Sigmoid colon (tissue), 7 donors: Measurements from ENCODE around the gene SDK1. TPM values are rescaled to one million over a fixed set of nuclear protein-coding genes. Genes with fewer than 3 reads are reported as not detected.

Experiments
- DNase-seq: peaks from one replicate; pipeline ENCODE4 v3.0.0-alpha.2; 2019
- H3K27ac ChIP-seq, 4 donors: fragments of 200-600 bp; sonication (generic); one replicate each; pipeline ENCODE4 v1.5.1; 2016 to 2019; ENCODE audit warnings: mild to moderate bottlenecking in 1 of 4
- H3K27me3 ChIP-seq, 3 donors: fragments of 200-600 bp; sonication (generic); one replicate each; pipeline ENCODE4 v1.5.1; 2019; ENCODE audit warnings: mild to moderate bottlenecking in 1 of 3
- H3K36me3 ChIP-seq, 4 donors: fragments of 200-600 bp; sonication (generic); one replicate each; pipeline ENCODE4 v1.5.1; 2016 to 2019
- H3K4me1 ChIP-seq, 4 donors: fragments of 200-600 bp; sonication (generic); one replicate each; pipeline ENCODE4 v1.5.1; 2017 to 2019
- H3K4me3 ChIP-seq, 4 donors: fragments of 200-600 bp; sonication (generic); one replicate each; pipeline ENCODE4 v1.5.1; 2017 to 2019; ENCODE audit warnings: mild to moderate bottlenecking in 2 of 4, moderate library complexity in 1 of 4
- H3K9me3 ChIP-seq, 4 donors: fragments of 200-600 bp in 3 of 4; sonication (generic) in 3 of 4; one replicate each; pipeline versions ENCODE4 v1.5.1 to v1.6.1; 2013 to 2019
- CTCF ChIP-seq, 4 experiments: fragments of 450-650 bp in 3 of 4; fragments of 200-600 bp in 1 of 4; IDR thresholded peaks; one replicate each; pipeline ENCODE4 v1.5.1; 2016 to 2019; ENCODE audit warnings: antibody characterized with exemption in 4 of 4, mild to moderate bottlenecking in 3 of 4, moderate library complexity in 2 of 4
- EP300 ChIP-seq, 4 donors: sonication (generic); formaldehyde crosslinking; IDR thresholded peaks; one replicate each; pipeline ENCODE4 v1.6.1; 2017; ENCODE audit warnings: antibody characterized with exemption in 4 of 4
- POLR2A ChIP-seq, 2 donors: fragments of 450-650 bp; IDR thresholded peaks; one replicate each; pipeline ENCODE4 v1.6.1; 2016; ENCODE audit warnings: antibody characterized with exemption in 2 of 2, mild to moderate bottlenecking in 2 of 2, moderate library complexity in 2 of 2
- POLR2AphosphoS5 ChIP-seq, 4 donors: sonication (generic); formaldehyde crosslinking; IDR thresholded peaks; one replicate each; pipeline ENCODE4 v1.6.1; 2017; ENCODE audit warnings: antibody characterized with exemption in 4 of 4
- WGBS, 2 donors: extraction: QIAGEN DNeasy Blood & Tissue Kit; methylation state at CpG; one replicate each; pipeline ENCODE4 v1.1.7; 2013; 5-methylcytosine and 5-hydroxymethylcytosine counted together
- intact Hi-C: fragments of 100-400 bp; cut with DNase I; formaldehyde crosslinking; loops from one replicate; pipeline ENCODE4 v1.15.1; 2023
- polyA plus RNA-seq, 3 donors: library from polyadenylated mRNA; stranded (reverse); fragments of 200-250 nt; gene quantifications; one replicate each; pipeline ENCODE4 v1.2.3, GENCODE V29; 2013
- total RNA-seq, 4 donors: library from RNA; depleted of rRNA; stranded (reverse); fragments of >200 nt; gene quantifications; one replicate each; pipeline ENCODE4 v1.1.0, GENCODE V29; 2016
- donor health status: healthy with polysubstance abuse.
- donor health status: Bipolar disorder and iron deficiency.
- donor health status: healthy.

SDK1 gene
- total and polyA plus RNA-seq, 7 donors = under 0.01 to 23.0 (median 10.0) TPM; not detected in 1

DNA sequence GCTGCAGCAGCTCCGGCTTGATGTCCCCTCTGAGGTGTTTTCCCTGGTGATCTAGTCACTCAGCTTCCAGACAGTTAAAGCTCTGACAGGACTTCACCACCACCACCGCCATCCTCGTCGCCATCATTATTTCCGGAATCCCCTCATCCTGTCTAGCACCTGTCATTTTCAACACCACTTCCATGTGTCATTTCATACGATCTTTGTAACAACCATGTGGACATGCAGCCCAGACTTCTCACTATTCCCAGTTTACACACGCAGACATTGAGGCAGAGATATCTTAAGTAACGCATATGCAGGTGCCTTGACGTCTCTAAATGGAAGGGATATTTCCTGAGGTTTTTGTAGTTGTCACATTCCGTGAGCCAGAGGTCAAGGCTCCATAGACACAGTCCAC is 850.5 kb downstream of the SDK1 start:
- Histone ChIP-seq H3K4me1 (peaks cover 0 to 16% (median 3%) of the 10 kb centered on the region in 4 donors), H3K36me3 (peaks cover 0 to 3% (median 0%) of the 10 kb centered on the region in 4 donors), H3K27ac (peak overlapping the region in 2 of 4 donors; percentile 16 to 38), H3K9me3 (no peaks in the 10 kb centered on the region), H3K27me3 (no peaks in the 10 kb centered on the region), H3K4me3 (no peak overlapping the region)
- intact Hi-C loops = no loop called here
- WGBS, 2 donors = 88 to 92% methylated on average over 10 of the region's 10 CpGs
- no peak for TF ChIP-seq CTCF (IDR thresholded peaks at IDR 0.05)
- no peak for DNase-seq

DNA sequence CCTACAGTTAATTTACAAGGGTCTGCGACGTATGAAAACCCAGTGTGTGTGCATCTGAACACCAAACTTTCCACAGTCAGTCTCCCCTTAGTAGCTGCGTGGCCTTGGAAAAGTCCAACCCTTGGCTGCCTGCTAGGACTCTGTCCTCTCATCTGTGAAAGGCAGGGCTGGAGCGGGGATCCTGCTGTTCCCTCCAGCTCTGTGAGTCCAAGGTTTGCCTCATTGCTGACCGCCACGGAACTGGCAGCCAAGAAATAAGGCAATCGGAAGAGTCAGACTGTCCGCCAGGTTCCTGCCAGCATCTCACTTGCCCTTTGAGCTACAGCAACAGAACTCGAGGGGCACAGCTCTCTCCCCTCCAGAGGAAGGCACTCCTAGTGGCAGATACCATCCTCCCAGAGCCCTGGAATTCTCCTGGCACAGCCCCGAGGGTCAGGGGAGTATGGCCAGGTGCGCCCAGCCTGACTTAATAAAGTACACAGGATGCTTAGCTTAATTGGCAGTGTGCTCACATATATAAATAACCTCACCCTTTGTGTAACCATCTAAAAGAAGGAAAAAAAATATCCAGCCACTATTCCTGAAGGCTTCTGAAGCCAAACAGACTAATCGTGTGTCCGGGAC is 851.0 kb downstream of the SDK1 start:
- DNase-seq = peak; percentile 81
- Histone ChIP-seq H3K9me3 (no peaks in the 10 kb centered on the region), H3K4me1 (peaks cover 0 to 16% (median 3%) of the 10 kb centered on the region in 4 donors), H3K27ac (peak overlapping the region in 2 of 4 donors; percentile 16 to 38), H3K27me3 (no peaks in the 10 kb centered on the region), H3K4me3 (no peak overlapping the region), H3K36me3 (peaks cover 0 to 3% (median 0%) of the 10 kb centered on the region in 4 donors)
- TF ChIP-seq EP300 (IDR thresholded peaks at IDR 0.05) = no peak
- TF ChIP-seq POLR2AphosphoS5 (IDR thresholded peaks at IDR 0.05) = no peak
- intact Hi-C loops = no loop called here
- 31 to 75% methylated on average over 13 of the region's 13 CpGs for WGBS, 2 donors

DNA sequence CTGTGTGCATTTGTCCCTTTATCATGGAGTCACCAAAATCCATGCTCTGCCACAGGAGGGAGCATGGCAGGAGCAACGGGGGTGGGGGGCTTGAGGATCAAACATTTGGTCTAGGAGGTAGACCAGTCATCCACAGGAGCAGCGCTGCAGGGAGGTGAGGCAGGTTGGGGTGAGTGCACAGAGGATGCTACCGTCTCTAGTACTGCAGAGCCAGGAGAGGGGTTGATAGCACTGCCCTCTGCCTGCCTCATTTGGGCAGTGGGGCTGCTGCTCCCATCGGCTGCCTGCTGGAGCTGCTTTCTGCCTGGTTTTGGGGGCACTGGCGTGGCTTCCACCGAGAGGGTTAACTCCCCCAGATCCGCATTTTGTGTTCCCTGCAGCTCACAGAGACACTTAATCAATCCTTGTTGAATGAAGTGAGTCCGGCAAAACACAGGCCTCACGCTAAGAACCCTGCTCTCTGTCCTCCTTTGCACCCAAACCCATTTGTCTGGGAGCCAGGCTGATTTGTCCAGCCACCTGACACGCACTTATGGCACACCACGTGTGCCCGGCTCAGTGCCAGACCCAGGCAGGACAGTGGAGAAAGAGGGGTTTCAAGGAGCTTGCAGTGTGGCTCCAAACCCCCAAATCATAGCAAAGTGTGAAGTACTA is 854.0 kb downstream of the SDK1 start:
- 87 to 89% methylated on average over 12 of the region's 12 CpGs for WGBS, 2 donors

DNA sequence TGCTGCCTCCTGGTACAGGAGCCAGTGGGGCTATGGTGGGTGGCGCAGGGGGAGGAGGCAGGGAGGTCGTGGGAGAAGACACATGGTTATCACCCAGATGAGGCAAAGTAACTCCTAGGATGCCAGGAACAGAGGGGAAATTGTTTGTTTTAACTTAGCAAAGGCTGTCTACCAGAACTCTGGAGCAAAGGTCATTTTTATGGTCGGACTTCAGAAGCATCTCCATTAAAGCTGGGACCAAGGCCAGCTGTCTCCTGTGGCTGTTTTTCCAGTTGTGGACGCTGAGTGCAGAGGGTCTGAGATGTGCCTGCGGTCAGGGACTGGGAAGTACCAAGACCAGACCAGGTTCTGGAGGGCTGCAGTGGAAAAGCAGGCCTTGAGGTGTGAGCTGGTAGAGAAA is 855.1 kb downstream of the SDK1 start:
- H3K27ac ChIP-seq = no peak overlapping the region
- no peaks in the 10 kb centered on the region for H3K36me3 ChIP-seq
- DNase-seq = no peak
- no peaks in the 10 kb centered on the region for H3K27me3 ChIP-seq
- intact Hi-C loops = no loop called here
- no peak for TF ChIP-seq CTCF (IDR thresholded peaks at IDR 0.05)
- TF ChIP-seq EP300 (IDR thresholded peaks at IDR 0.05) = no peak
- no peak for TF ChIP-seq POLR2A (IDR thresholded peaks at IDR 0.05)
- no peak for TF ChIP-seq POLR2AphosphoS5 (IDR thresholded peaks at IDR 0.05)
- WGBS, 2 donors = 20 to 61% methylated on average over 5 of the region's 5 CpGs
- H3K4me1 ChIP-seq = peaks cover 0 to 16% (median 3%) of the 10 kb centered on the region in 4 donors
- H3K4me3 ChIP-seq = no peak overlapping the region
- no peaks in the 10 kb centered on the region for H3K9me3 ChIP-seq

More for the DNA sequence above, 854.0 kb downstream of the SDK1 start:
- H3K4me1 ChIP-seq = peaks cover 0 to 16% (median 3%) of the 10 kb centered on the region in 4 donors
- no peak overlapping the region for H3K27ac ChIP-seq
- DNase-seq = no peak
- no peak overlapping the region for H3K4me3 ChIP-seq
- H3K27me3 ChIP-seq = no peaks in the 10 kb centered on the region
- no peaks in the 10 kb centered on the region for H3K36me3 ChIP-seq
- intact Hi-C loops = no loop called here
- TF ChIP-seq POLR2A (IDR thresholded peaks at IDR 0.05) (no peak), EP300 (IDR thresholded peaks at IDR 0.05) (no peak)
- H3K9me3 ChIP-seq = no peaks in the 10 kb centered on the region

- H3K4me3 ChIP-seq = no peak overlapping the region
- H3K9me3 ChIP-seq = no peaks in the 10 kb centered on the region
- peaks cover 0 to 6% (median 0%) of the 10 kb centered on the region in 4 donors for H3K4me1 ChIP-seq
- TF ChIP-seq POLR2A (IDR thresholded peaks at IDR 0.05) (no peak), CTCF (IDR thresholded peaks at IDR 0.05) (no peak), EP300 (IDR thresholded peaks at IDR 0.05) (no peak), POLR2AphosphoS5 (IDR thresholded peaks at IDR 0.05) (no peak)
- no peak overlapping the region for H3K27ac ChIP-seq
- intact Hi-C loops = no loop called here
- H3K27me3 ChIP-seq = no peaks in the 10 kb centered on the region
- H3K36me3 ChIP-seq = no peaks in the 10 kb centered on the region
- no peak for DNase-seq
- WGBS, 2 donors = 84 to 88% methylated on average over 10 of the region's 10 CpGs
Observed at GRCh38 chr7:4157651-4158050, 856.6 kb downstream of the SDK1 start.
